Measurements from ENCODE around the gene HRH3. TPM values are rescaled to one million over a fixed set of nuclear protein-coding genes. Genes with fewer than 3 reads are reported as not detected.

Gene HRH3
- total RNA-seq, 1 experiment from 2014 or later = not detected

GRCh38 chr20:62190639-62191411, 29.3 kb downstream of the HRH3 start:
- DNase-seq = no peak
- no peaks in the 10 kb centered on the region for H3K9me2 ChIP-seq (ENCODE audit: insufficient read depth)
- no peak overlapping the region for H3K4me2 ChIP-seq
- peaks cover 32% of the 10 kb centered on the region for H3K79me2 ChIP-seq (ENCODE audit: low read depth)
- H3K4me1 ChIP-seq (replicated peaks; ENCODE audit: insufficient read depth) = no peaks in the 10 kb centered on the region
- peaks cover 23% of the 10 kb centered on the region for H3K36me3 ChIP-seq (ENCODE audit: low read depth)
- POLR2A ChIA-PET (ENCODE audit: unreplicated experiment) = no interaction called here
- peaks cover 13% of the 10 kb centered on the region; the same call in 1 of the 2 replicates for H3F3A ChIP-seq (ENCODE audit: insufficient read depth, low read depth)
- TF ChIP-seq, protein P1, sequence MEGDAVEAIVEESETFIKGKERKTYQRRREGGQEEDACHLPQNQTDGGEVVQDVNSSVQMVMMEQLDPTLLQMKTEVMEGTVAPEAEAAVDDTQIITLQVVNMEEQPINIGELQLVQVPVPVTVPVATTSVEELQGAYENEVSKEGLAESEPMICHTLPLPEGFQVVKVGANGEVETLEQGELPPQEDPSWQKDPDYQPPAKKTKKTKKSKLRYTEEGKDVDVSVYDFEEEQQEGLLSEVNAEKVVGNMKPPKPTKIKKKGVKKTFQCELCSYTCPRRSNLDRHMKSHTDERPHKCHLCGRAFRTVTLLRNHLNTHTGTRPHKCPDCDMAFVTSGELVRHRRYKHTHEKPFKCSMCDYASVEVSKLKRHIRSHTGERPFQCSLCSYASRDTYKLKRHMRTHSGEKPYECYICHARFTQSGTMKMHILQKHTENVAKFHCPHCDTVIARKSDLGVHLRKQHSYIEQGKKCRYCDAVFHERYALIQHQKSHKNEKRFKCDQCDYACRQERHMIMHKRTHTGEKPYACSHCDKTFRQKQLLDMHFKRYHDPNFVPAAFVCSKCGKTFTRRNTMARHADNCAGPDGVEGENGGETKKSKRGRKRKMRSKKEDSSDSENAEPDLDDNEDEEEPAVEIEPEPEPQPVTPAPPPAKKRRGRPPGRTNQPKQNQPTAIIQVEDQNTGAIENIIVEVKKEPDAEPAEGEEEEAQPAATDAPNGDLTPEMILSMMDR (conservative IDR thresholded peaks at IDR 0.05) = no peak
- TF ChIP-seq EZH2 (IDR thresholded peaks at IDR 0.05; ENCODE audit: low read depth) = no peak
- no peak overlapping the region for H3K4me3 ChIP-seq
- BruUV-seq (replicated peaks) = no TSS peak
- H2AFZ ChIP-seq = no peak overlapping the region
- peaks cover 38% of the 10 kb centered on the region for H4K20me1 ChIP-seq (ENCODE audit: insufficient read depth)
- H3K9me3 ChIP-seq (ENCODE audit: insufficient read depth, low read depth) = no peaks in the 10 kb centered on the region
- intact Hi-C loops (cut with micrococcal nuclease; ENCODE audit: unreplicated experiment) = no loop called here
- CTCF ChIA-PET = no interaction called here
- H3K27ac ChIP-seq = no peak overlapping the region
- H3K27me3 ChIP-seq (ENCODE audit: insufficient read depth, low read depth) = no peaks in the 10 kb centered on the region

GRCh38 chr20:62186887-62187866, 32.9 kb downstream of the HRH3 start:
- no peak overlapping the region for H3K27ac ChIP-seq
- H3K9me2 ChIP-seq (ENCODE audit: insufficient read depth) = no peaks in the 10 kb centered on the region
- no peak for DNase-seq
- H3K27me3 ChIP-seq (ENCODE audit: insufficient read depth, low read depth) = no peaks in the 10 kb centered on the region
- intact Hi-C loops (cut with micrococcal nuclease; ENCODE audit: unreplicated experiment) = no loop called here
- no peak overlapping the region for H3K4me2 ChIP-seq
- H3K9me3 ChIP-seq (ENCODE audit: insufficient read depth, low read depth) = no peaks in the 10 kb centered on the region
- peaks cover 8% of the 10 kb centered on the region for H3K4me1 ChIP-seq (replicated peaks; ENCODE audit: insufficient read depth)
- H3F3A ChIP-seq (ENCODE audit: insufficient read depth, low read depth) = peaks cover 15% of the 10 kb centered on the region; the same call in 1 of the 2 replicates
- TF ChIP-seq, protein P1 (conservative IDR thresholded peaks at IDR 0.05) = no peak
- no peak for TF ChIP-seq EZH2 (IDR thresholded peaks at IDR 0.05; ENCODE audit: low read depth)
- ChIA-PET CTCF (interaction anchor here (0.5 to 0.6 kb wide), 2 partner anchors 97 to 106 kb away, joined by 3 to 4 read pairs; no protein-coding TSS in a partner anchor), POLR2A (ENCODE audit: unreplicated experiment) (no interaction called here)
- H3K4me3 ChIP-seq = no peak overlapping the region
- no peak overlapping the region for H2AFZ ChIP-seq
- H3K79me2 ChIP-seq (ENCODE audit: low read depth) = peaks cover 64% of the 10 kb centered on the region
- peaks cover 16% of the 10 kb centered on the region for H3K36me3 ChIP-seq (ENCODE audit: low read depth)
- H4K20me1 ChIP-seq (ENCODE audit: insufficient read depth) = peaks cover 29% of the 10 kb centered on the region
- no TSS peak for BruUV-seq (replicated peaks)

DNA sequence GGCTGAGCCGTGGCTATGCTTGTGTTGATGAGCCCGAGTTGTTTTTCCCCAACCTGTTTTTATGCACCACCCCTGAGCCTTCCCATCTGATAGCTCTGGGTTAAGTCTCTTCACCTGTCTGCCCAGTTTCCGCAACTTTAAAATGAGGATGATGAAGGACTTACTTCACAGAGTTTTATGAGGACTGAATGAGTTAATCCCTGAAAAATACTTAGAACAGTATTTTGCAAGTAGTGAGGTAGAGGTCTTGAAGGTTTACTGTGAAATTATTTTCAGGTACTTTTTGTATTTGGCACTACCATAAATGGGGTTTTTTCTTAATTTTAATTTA, 34.0 kb downstream of the HRH3 start:
- H3K27me3 ChIP-seq (ENCODE audit: insufficient read depth, low read depth) = no peaks in the 10 kb centered on the region
- no peak for TF ChIP-seq EZH2 (IDR thresholded peaks at IDR 0.05; ENCODE audit: low read depth)
- TF ChIP-seq, protein P1 (conservative IDR thresholded peaks at IDR 0.05) = no peak
- intact Hi-C loops (cut with micrococcal nuclease; ENCODE audit: unreplicated experiment) = no loop called here
- DNase-seq = no peak
- H3K27ac ChIP-seq = no peak overlapping the region
- no TSS peak for BruUV-seq (replicated peaks)
- H3K4me2 ChIP-seq = no peak overlapping the region
- peaks cover 26% of the 10 kb centered on the region; the same call in 1 of the 2 replicates for H3F3A ChIP-seq (ENCODE audit: insufficient read depth, low read depth)
- H4K20me1 ChIP-seq (ENCODE audit: insufficient read depth) = peaks cover 29% of the 10 kb centered on the region
- peaks cover 20% of the 10 kb centered on the region for H3K36me3 ChIP-seq (ENCODE audit: low read depth)
- ChIA-PET CTCF (no interaction called here), POLR2A (ENCODE audit: unreplicated experiment) (no interaction called here)
- peaks cover 18% of the 10 kb centered on the region for H3K4me1 ChIP-seq (replicated peaks; ENCODE audit: insufficient read depth)
- H3K4me3 ChIP-seq = no peak overlapping the region
- H2AFZ ChIP-seq = no peak overlapping the region
- H3K9me3 ChIP-seq (ENCODE audit: insufficient read depth, low read depth) = no peaks in the 10 kb centered on the region
- peaks cover 70% of the 10 kb centered on the region for H3K79me2 ChIP-seq (ENCODE audit: low read depth)
- H3K9me2 ChIP-seq (ENCODE audit: insufficient read depth) = no peaks in the 10 kb centered on the region
